HEK293T (cell line): ENCODE data around the gene RIMS1.

ENCODE experiments used
- ELF4 ChIP-seq: fragments of 450-650 bp; IDR thresholded peaks from 2 replicates; pipeline ENCODE4 v1.6.1; 2017; ENCODE audit warnings: antibody characterized with exemption
- FOXA1 ChIP-seq: fragments of 450-650 bp; IDR thresholded peaks from 2 replicates; pipeline ENCODE4 v1.6.1; 2016; ENCODE audit warnings: mild to moderate bottlenecking
- FOXM1 ChIP-seq: fragments of 450-650 bp; IDR thresholded peaks from 2 replicates; pipeline ENCODE4 v1.6.1; 2017; ENCODE audit warnings: mild to moderate bottlenecking, borderline replicate concordance
- SP1 ChIP-seq: fragments of 450-650 bp; IDR thresholded peaks from 2 replicates; pipeline ENCODE4 v1.6.1; 2017
- SUZ12 ChIP-seq: fragments of 450-650 bp; IDR thresholded peaks from 2 replicates; pipeline ENCODE4 v1.6.1; 2016; ENCODE audit warnings: mild to moderate bottlenecking
- TARDBP ChIP-seq: fragments of 450-650 bp; IDR thresholded peaks from 2 replicates; pipeline ENCODE4 v1.6.1; 2016
- ZNF384 ChIP-seq: fragments of 450-650 bp; IDR thresholded peaks from 2 replicates; pipeline ENCODE4 v1.6.1; 2016

- TF ChIP-seq FOXA1 (no peak), SUZ12 (no peak), ZNF384 (no peak), FOXM1 (no peak), ELF4 (no peak), SP1 (no peak), TARDBP (no peak)
Observed at GRCh38 chr6:72031471-72031870, 145.1 kb downstream of the RIMS1 start.
